ENCODE results near the gene KCTD3. TPM values are rescaled to one million over a fixed set of nuclear protein-coding genes. Genes with fewer than 3 reads are reported as not detected.

Gene KCTD3
- total RNA-seq (2014; rRNA removed; shearing (Covaris generic)), result 26.6 and 27.0 TPM in 2 replicates
- polyA plus RNA-seq (2015; cell fraction: cytosol; rRNA removed), result 27.8 and 38.6 TPM in 2 replicates
- 84.3 and 86.1 TPM in 2 replicates for polyA plus RNA-seq (2015; cell fraction: nucleus; rRNA removed)

- peak; percentile 85 for DNase-seq (ENCODE audit: low read depth, low spot score)
- in situ Hi-C loops (cut with HindIII; ENCODE audit: low pct_unique_long_range_greater_than_20kb, low sequenced_read_pairs), result no loop called here
Observed at GRCh38 chr1:215566556-215567490, at the start of gene KCTD3. KCTD3 (plus strand) TSS chr1:215567304; CDS start chr1:215567686, 382 bp downstream.

- in situ Hi-C loops (cut with HindIII; ENCODE audit: low pct_unique_long_range_greater_than_20kb, low sequenced_read_pairs), result no loop called here
- DNase-seq (ENCODE audit: low read depth, low spot score), result peak; percentile 83
Observed at GRCh38 chr1:215517441-215517891, 49.6 kb upstream of the KCTD3 start.

GRCh38 chr1:215518594-215518993 is 48.5 kb upstream of the KCTD3 start:
- in situ Hi-C loops (cut with HindIII; ENCODE audit: low pct_unique_long_range_greater_than_20kb, low sequenced_read_pairs), result no loop called here
- DNase-seq (ENCODE audit: low read depth, low spot score), result no peak

- in situ Hi-C loops (cut with HindIII; ENCODE audit: low pct_unique_long_range_greater_than_20kb, low sequenced_read_pairs), result no loop called here
- DNase-seq (ENCODE audit: low read depth, low spot score), result no peak
Observed at GRCh38 chr1:215521279-215521678, 45.8 kb upstream of the KCTD3 start.

GRCh38 chr1:215523128-215523861 is 43.8 kb upstream of the KCTD3 start:
- peak; percentile 26 for DNase-seq (ENCODE audit: low read depth, low spot score)
- in situ Hi-C loops (cut with HindIII; ENCODE audit: low pct_unique_long_range_greater_than_20kb, low sequenced_read_pairs), result no loop called here

- in situ Hi-C loops (cut with HindIII; ENCODE audit: low pct_unique_long_range_greater_than_20kb, low sequenced_read_pairs), result no loop called here
- no peak for DNase-seq (ENCODE audit: low read depth, low spot score)
Observed at GRCh38 chr1:215523906-215524305, 43.2 kb upstream of the KCTD3 start.

- peak; percentile 63 for DNase-seq (ENCODE audit: low read depth, low spot score)
- in situ Hi-C loops (cut with HindIII; ENCODE audit: low pct_unique_long_range_greater_than_20kb, low sequenced_read_pairs), result no loop called here
Observed at GRCh38 chr1:215526147-215526845, 40.8 kb upstream of the KCTD3 start.

- no peak for DNase-seq (ENCODE audit: low read depth, low spot score)
- in situ Hi-C loops (cut with HindIII; ENCODE audit: low pct_unique_long_range_greater_than_20kb, low sequenced_read_pairs), result no loop called here
Observed at GRCh38 chr1:215526846-215527151, 40.3 kb upstream of the KCTD3 start.

- no peak for DNase-seq (ENCODE audit: low read depth, low spot score)
- in situ Hi-C loops (cut with HindIII; ENCODE audit: low pct_unique_long_range_greater_than_20kb, low sequenced_read_pairs), result no loop called here
Observed at GRCh38 chr1:215529111-215529510, 38.0 kb upstream of the KCTD3 start.

GRCh38 chr1:215529571-215529970 is 37.5 kb upstream of the KCTD3 start:
- in situ Hi-C loops (cut with HindIII; ENCODE audit: low pct_unique_long_range_greater_than_20kb, low sequenced_read_pairs), result no loop called here
- no peak for DNase-seq (ENCODE audit: low read depth, low spot score)

- in situ Hi-C loops (cut with HindIII; ENCODE audit: low pct_unique_long_range_greater_than_20kb, low sequenced_read_pairs), result no loop called here
- no peak for DNase-seq (ENCODE audit: low read depth, low spot score)
Observed at GRCh38 chr1:215530401-215530984, 36.6 kb upstream of the KCTD3 start.

GRCh38 chr1:215539803-215540570 is 27.1 kb upstream of the KCTD3 start:
- no peak for DNase-seq (ENCODE audit: low read depth, low spot score)
- in situ Hi-C loops (cut with HindIII; ENCODE audit: low pct_unique_long_range_greater_than_20kb, low sequenced_read_pairs), result no loop called here

- in situ Hi-C loops (cut with HindIII; ENCODE audit: low pct_unique_long_range_greater_than_20kb, low sequenced_read_pairs), result no loop called here
- DNase-seq (ENCODE audit: low read depth, low spot score), result no peak
Observed at GRCh38 chr1:215542301-215542700, 24.8 kb upstream of the KCTD3 start.

GRCh38 chr1:215543191-215543606 is 23.9 kb upstream of the KCTD3 start:
- in situ Hi-C loops (cut with HindIII; ENCODE audit: low pct_unique_long_range_greater_than_20kb, low sequenced_read_pairs), result no loop called here

GRCh38 chr1:215543806-215544205 is 23.3 kb upstream of the KCTD3 start:
- in situ Hi-C loops (cut with HindIII; ENCODE audit: low pct_unique_long_range_greater_than_20kb, low sequenced_read_pairs), result no loop called here

More at GRCh38 chr1:215543191-215543606, 23.9 kb upstream of the KCTD3 start:
- DNase-seq (ENCODE audit: low read depth, low spot score), result no peak

GRCh38 chr1:215544566-215544965 is 22.5 kb upstream of the KCTD3 start:
- in situ Hi-C loops (cut with HindIII; ENCODE audit: low pct_unique_long_range_greater_than_20kb, low sequenced_read_pairs), result no loop called here
- no peak for DNase-seq (ENCODE audit: low read depth, low spot score)

More at GRCh38 chr1:215543806-215544205, 23.3 kb upstream of the KCTD3 start:
- DNase-seq (ENCODE audit: low read depth, low spot score), result no peak

- in situ Hi-C loops (cut with HindIII; ENCODE audit: low pct_unique_long_range_greater_than_20kb, low sequenced_read_pairs), result no loop called here
- DNase-seq (ENCODE audit: low read depth, low spot score), result no peak
Observed at GRCh38 chr1:215545096-215545495, 22.0 kb upstream of the KCTD3 start.
